OCI-LY1 (cell line): ENCODE data around the gene TACC3.
"Not testable (repeated sequence)": the region's sequence is repeated elsewhere in the genome, so short reads cannot be mapped to it uniquely, and the experiment has no call there.

Experiments
- H2AFZ ChIP-seq: fragments of 200-600 bp; sonication (generic), shearing (Covaris generic); 2 replicates; pipeline ENCODE4 v1.6.0; 2014; ENCODE audit warnings: antibody characterized with exemption, mild to moderate bottlenecking, low read length
- H3F3A ChIP-seq: fragments of 200-600 bp; sonication (generic), shearing (Covaris generic); 2 replicates; pipeline ENCODE4 v1.6.0; 2014; ENCODE audit warnings: mild to moderate bottlenecking, antibody characterized with exemption, low read length, moderate library complexity; ENCODE audit not compliant: insufficient read depth
- H3K27ac ChIP-seq: fragments of 200-600 bp; sonication (generic); 2 replicates; pipeline ENCODE4 v1.5.1; 2014; ENCODE audit warnings: low read length, mixed run types, mild to moderate bottlenecking, low read depth; ENCODE audit not compliant: poor library complexity, severe bottlenecking
- H3K27me3 ChIP-seq: fragments of 200-600 bp; sonication (generic); 2 replicates; pipeline ENCODE4 v1.6.0; 2014; ENCODE audit warnings: antibody characterized with exemption, mild to moderate bottlenecking, low read length, moderate library complexity; ENCODE audit not compliant: insufficient read depth
- H3K36me3 ChIP-seq: fragments of 200-600 bp; sonication (generic); 2 replicates; pipeline ENCODE4 v1.6.1; 2014; ENCODE audit warnings: mild to moderate bottlenecking, antibody characterized with exemption, low read length, moderate library complexity, mixed read lengths; ENCODE audit not compliant: insufficient read depth
- H3K4me1 ChIP-seq: fragments of 200-600 bp; sonication (generic); 2 replicates; pipeline ENCODE4 v1.5.1; 2014; ENCODE audit warnings: mild to moderate bottlenecking, low read length, moderate library complexity; ENCODE audit not compliant: insufficient read depth, severe bottlenecking
- H3K4me2 ChIP-seq: fragments of 200-600 bp; sonication (generic), shearing (Covaris generic); 2 replicates; pipeline ENCODE4 v1.6.1; 2014; ENCODE audit warnings: low read length
- H3K4me3 ChIP-seq: fragments of 200-600 bp; sonication (generic); 2 replicates; pipeline ENCODE4 v1.5.1; 2014; ENCODE audit warnings: low read length, low read depth, mild to moderate bottlenecking, mixed read lengths; ENCODE audit not compliant: poor library complexity, severe bottlenecking
- H3K79me2 ChIP-seq: fragments of 200-600 bp; shearing (Covaris generic); 2 replicates; pipeline ENCODE4 v1.6.1; 2016; ENCODE audit warnings: mixed run types, low read length, mixed read lengths; ENCODE audit not compliant: insufficient read depth
- H3K9ac ChIP-seq: fragments of 200-600 bp; sonication (generic), shearing (Covaris generic); 2 replicates; pipeline ENCODE4 v1.6.1; 2014; ENCODE audit warnings: mild to moderate bottlenecking, low read length, mixed read lengths
- H3K9me2 ChIP-seq: fragments of 200-600 bp; sonication (generic), shearing (Covaris generic); 2 replicates; pipeline ENCODE4 v1.6.1; 2014; ENCODE audit warnings: low read depth, mild to moderate bottlenecking, low read length, mixed read lengths
- H3K9me3 ChIP-seq: fragments of 200-600 bp; shearing (Covaris generic); 2 replicates; pipeline ENCODE4 v1.6.1; 2014; ENCODE audit warnings: low read length, mixed read lengths
- H4K20me1 ChIP-seq: fragments of 200-600 bp; sonication (generic), shearing (Covaris generic); 2 replicates; pipeline ENCODE4 v1.6.0; 2016; ENCODE audit warnings: mild to moderate bottlenecking, low read length; ENCODE audit not compliant: insufficient read depth
- EZH2 ChIP-seq: fragments of 200-600 bp; sonication (generic), shearing (Covaris generic); IDR thresholded peaks from 2 replicates; pipeline ENCODE4 v1.8.0; 2017; ENCODE audit warnings: borderline replicate concordance, mixed run types, mild to moderate bottlenecking, antibody characterized with exemption, low read length, moderate library complexity, mixed read lengths
- TF ChIP-seq, protein P1 (sequence below): fragments of 200-600 bp; sonication (generic), shearing (Covaris generic); IDR thresholded peaks from 2 replicates; pipeline ENCODE4 v1.5.1; 2017; ENCODE audit warnings: mild to moderate bottlenecking, antibody characterized with exemption, low read length, moderate library complexity, mixed read lengths

TACC3 gene

GRCh38 chr4:1693131-1693896, 28.0 kb upstream of the TACC3 start:
- H3K9me2 ChIP-seq, result no peaks in the 10 kb centered on the region
- no peaks in the 10 kb centered on the region for H4K20me1 ChIP-seq
- no peak overlapping the region for H2AFZ ChIP-seq
- TF ChIP-seq, protein P1, sequence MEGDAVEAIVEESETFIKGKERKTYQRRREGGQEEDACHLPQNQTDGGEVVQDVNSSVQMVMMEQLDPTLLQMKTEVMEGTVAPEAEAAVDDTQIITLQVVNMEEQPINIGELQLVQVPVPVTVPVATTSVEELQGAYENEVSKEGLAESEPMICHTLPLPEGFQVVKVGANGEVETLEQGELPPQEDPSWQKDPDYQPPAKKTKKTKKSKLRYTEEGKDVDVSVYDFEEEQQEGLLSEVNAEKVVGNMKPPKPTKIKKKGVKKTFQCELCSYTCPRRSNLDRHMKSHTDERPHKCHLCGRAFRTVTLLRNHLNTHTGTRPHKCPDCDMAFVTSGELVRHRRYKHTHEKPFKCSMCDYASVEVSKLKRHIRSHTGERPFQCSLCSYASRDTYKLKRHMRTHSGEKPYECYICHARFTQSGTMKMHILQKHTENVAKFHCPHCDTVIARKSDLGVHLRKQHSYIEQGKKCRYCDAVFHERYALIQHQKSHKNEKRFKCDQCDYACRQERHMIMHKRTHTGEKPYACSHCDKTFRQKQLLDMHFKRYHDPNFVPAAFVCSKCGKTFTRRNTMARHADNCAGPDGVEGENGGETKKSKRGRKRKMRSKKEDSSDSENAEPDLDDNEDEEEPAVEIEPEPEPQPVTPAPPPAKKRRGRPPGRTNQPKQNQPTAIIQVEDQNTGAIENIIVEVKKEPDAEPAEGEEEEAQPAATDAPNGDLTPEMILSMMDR, result peak; percentile 70
- TF ChIP-seq EZH2, result no peak
- no peaks in the 10 kb centered on the region for H3K79me2 ChIP-seq
- H3K4me3 ChIP-seq, result no peak overlapping the region
- H3K36me3 ChIP-seq, result peaks cover 67% of the 10 kb centered on the region
- H3K9ac ChIP-seq, result no peak overlapping the region
- no peaks in the 10 kb centered on the region for H3K4me1 ChIP-seq
- H3F3A ChIP-seq, result no peaks in the 10 kb centered on the region
- no peaks in the 10 kb centered on the region for H3K9me3 ChIP-seq
- no peak overlapping the region for H3K27ac ChIP-seq
- H3K4me2 ChIP-seq, result no peak overlapping the region
- no peaks in the 10 kb centered on the region for H3K27me3 ChIP-seq

DNA sequence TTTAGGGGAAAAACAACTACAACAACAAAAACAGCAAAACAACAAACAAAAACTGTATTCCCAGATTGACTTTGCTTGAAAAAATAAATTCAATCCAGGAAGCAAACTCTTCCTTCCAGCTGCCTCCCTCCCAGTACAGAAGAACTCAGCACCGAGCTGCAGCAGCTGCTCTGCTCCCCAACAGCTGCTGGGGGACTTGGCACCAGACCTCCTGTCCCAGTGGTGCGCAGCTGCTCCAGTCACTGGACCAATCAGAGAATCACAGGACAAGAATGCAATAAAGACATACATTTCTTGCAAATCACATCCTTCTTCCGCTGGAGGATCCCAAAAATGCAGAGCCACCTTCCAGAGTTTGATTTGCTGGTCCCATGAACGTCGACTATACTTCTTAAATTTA, 25.4 kb upstream of the TACC3 start:
- Histone ChIP-seq H3K4me2 (no peak overlapping the region), H3K27me3 (no peaks in the 10 kb centered on the region), H3F3A (no peaks in the 10 kb centered on the region), H3K9me2 (no peaks in the 10 kb centered on the region), H2AFZ (no peak overlapping the region), H3K79me2 (0 out of 2 replicates have a peak, but pooled peaks cover 4% of the 10 kb centered on the region), H3K9ac (no peak overlapping the region), H3K27ac (no peak overlapping the region), H3K4me3 (no peak overlapping the region), H4K20me1 (no peaks in the 10 kb centered on the region), H3K4me1 (no peaks in the 10 kb centered on the region), H3K36me3 (peaks cover 86% of the 10 kb centered on the region), H3K9me3 (no peaks in the 10 kb centered on the region)
- TF ChIP-seq, protein P1, result no peak
- TF ChIP-seq EZH2, result no peak

GRCh38 chr4:1701671-1702070, 19.6 kb upstream of the TACC3 start:
- not testable (repeated sequence) for H3K9me2 ChIP-seq, H3K4me1 ChIP-seq, H3K9ac ChIP-seq, H3F3A ChIP-seq, H3K9me3 ChIP-seq, H3K4me3 ChIP-seq, H2AFZ ChIP-seq, H4K20me1 ChIP-seq, H3K27ac ChIP-seq, H3K4me2 ChIP-seq, H3K27me3 ChIP-seq
- Histone ChIP-seq H3K79me2 (peaks cover 29% of the 10 kb centered on the region), H3K36me3 (peaks cover 89% of the 10 kb centered on the region)

- peaks cover 89% of the 10 kb centered on the region for H3K36me3 ChIP-seq
These were observed 17.5 kb upstream of the TACC3 start for GRCh38 chr4:1703867-1704266.

More at GRCh38 chr4:1703867-1704266, 17.5 kb upstream of the TACC3 start:
- Histone ChIP-seq H3K9me2 (no peaks in the 10 kb centered on the region), H3K27ac (no peak overlapping the region), H3K9me3 (no peaks in the 10 kb centered on the region), H3K4me3 (no peak overlapping the region), H4K20me1 (no peaks in the 10 kb centered on the region), H3K27me3 (no peaks in the 10 kb centered on the region), H3K4me1 (peaks cover 9% of the 10 kb centered on the region), H3K79me2 (peaks cover 45% of the 10 kb centered on the region), H2AFZ (no peak overlapping the region), H3F3A (no peaks in the 10 kb centered on the region), H3K4me2 (no peak overlapping the region), H3K9ac (no peak overlapping the region)
- no peak for TF ChIP-seq EZH2
